Smooth muscle cell (in vitro differentiated cells): ENCODE data around the gene FZD8. TPM values are rescaled to one million over a fixed set of nuclear protein-coding genes. Genes with fewer than 3 reads are reported as not detected.

Experiments
- DNase-seq: peaks from one replicate; lab custom pipeline; 2025; ENCODE audit not compliant: unreplicated experiment; lab: John Stamatoyannopoulos, UW
- H2AFZ ChIP-seq: fragments of 200-600 bp; sonication (generic); 2 replicates; pipeline ENCODE4 v1.6.0; 2016; ENCODE audit warnings: antibody characterized with exemption, low read depth, mild to moderate bottlenecking
- H3F3A ChIP-seq: fragments of 200-600 bp; sonication (generic); 2 replicates; pipeline ENCODE4 v1.6.0; 2017; ENCODE audit warnings: antibody characterized with exemption, low read depth
- H3K27ac ChIP-seq: fragments of 200-600 bp; sonication (generic); 2 replicates; pipeline ENCODE4 v1.5.1; 2016; ENCODE audit warnings: low read depth, mild to moderate bottlenecking
- H3K27me3 ChIP-seq: fragments of 200-600 bp; sonication (generic); 2 replicates; pipeline ENCODE4 v1.6.1; 2016; ENCODE audit warnings: low read depth, mild to moderate bottlenecking
- H3K36me3 ChIP-seq: fragments of 200-600 bp; sonication (generic); 2 replicates; pipeline ENCODE4 v1.5.1; 2016; ENCODE audit warnings: low read depth
- H3K4me1 ChIP-seq: fragments of 200-600 bp; sonication (generic); 2 replicates; pipeline ENCODE4 v1.5.1; 2016; ENCODE audit warnings: low read depth
- H3K4me2 ChIP-seq: fragments of 200-600 bp; sonication (generic); 2 replicates; pipeline ENCODE4 v1.6.0; 2016; ENCODE audit warnings: mild to moderate bottlenecking
- H3K4me3 ChIP-seq: fragments of 200-600 bp; sonication (generic); 2 replicates; pipeline ENCODE4 v1.5.1; 2016; ENCODE audit warnings: mild to moderate bottlenecking
- H3K79me2 ChIP-seq: fragments of 200-600 bp; sonication (generic); 2 replicates; pipeline ENCODE4 v1.6.0; 2016; ENCODE audit warnings: low read depth, mild to moderate bottlenecking
- H3K9ac ChIP-seq: fragments of 200-600 bp; sonication (generic); 2 replicates; pipeline ENCODE4 v1.6.0; 2016; ENCODE audit warnings: low read depth
- H3K9me3 ChIP-seq: fragments of 200-600 bp; sonication (generic); replicated peaks from 2 replicates; pipeline ENCODE4 v1.5.1; 2016; ENCODE audit warnings: low read depth
- H4K20me1 ChIP-seq: fragments of 200-600 bp; sonication (generic); 2 replicates; pipeline ENCODE4 v1.6.0; 2016; ENCODE audit warnings: low read depth
- CTCF ChIP-seq: fragments of 200-600 bp; sonication (generic); IDR thresholded peaks from 2 replicates; pipeline ENCODE4 v1.5.1; 2017; ENCODE audit warnings: borderline replicate concordance, mild to moderate bottlenecking, antibody characterized with exemption; ENCODE audit not compliant: insufficient read depth, poor library complexity, severe bottlenecking
- WGBS: methylation state at CpG from one replicate; pipeline ENCODE4 v1.1.7; 2016; ENCODE audit warnings: low lambda C conversion rate; 5-methylcytosine and 5-hydroxymethylcytosine counted together
- polyA plus RNA-seq: library from polyadenylated mRNA; unstranded; fragments of >200 nt; fragmentation: Nextera tagmentation; extraction: Ambion mirVana; gene quantifications from 2 replicates; pipeline ENCODE4 v1.2.1, GENCODE V29; 2016
- total RNA-seq: library from RNA; depleted of rRNA; stranded (reverse); fragments of >200 nt; gene quantifications from 2 replicates; pipeline ENCODE4 v1.2.3, GENCODE V29; 2014

Gene FZD8
- total and polyA plus RNA-seq, 2 experiments from 2014 or later = 4.8 to 15.3 TPM

DNA sequence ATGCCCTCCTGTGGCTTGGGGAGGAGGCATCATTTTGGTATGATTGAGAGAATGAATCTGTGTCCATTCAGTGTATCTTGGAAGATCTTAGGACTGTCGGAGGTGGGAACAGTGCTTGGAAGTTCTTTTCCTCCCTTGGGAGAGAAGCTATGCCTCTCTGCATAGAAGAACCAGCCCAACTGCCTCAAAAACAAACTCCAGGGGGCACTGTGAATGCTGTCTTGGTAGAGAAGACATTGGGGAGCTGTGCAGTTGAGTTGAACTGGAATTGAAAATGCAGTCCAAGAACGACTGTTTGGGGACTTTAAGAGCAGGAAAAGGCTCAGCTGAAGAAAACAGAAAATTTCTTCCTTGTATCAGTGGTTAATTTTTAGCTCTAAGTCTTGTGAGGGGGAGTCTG, 41.9 kb downstream of the FZD8 start:
- Histone ChIP-seq H3K79me2 (no peaks in the 10 kb centered on the region), H3K4me3 (no peak overlapping the region), H3F3A (no peaks in the 10 kb centered on the region), H3K27me3 (no peaks in the 10 kb centered on the region), H3K36me3 (no peaks in the 10 kb centered on the region), H4K20me1 (no peaks in the 10 kb centered on the region), H3K4me2 (no peak overlapping the region), H3K4me1 (no peaks in the 10 kb centered on the region), H3K27ac (no peak overlapping the region), H3K9me3 (no peaks in the 10 kb centered on the region), H2AFZ (no peak overlapping the region), H3K9ac (no peak overlapping the region)
- WGBS = 86% methylated on average over 2 of the region's 2 CpGs
- no peak for TF ChIP-seq CTCF
- DNase-seq = no peak

GRCh38 chr10:35598379-35598778, 43.7 kb downstream of the FZD8 start:
- no peaks in the 10 kb centered on the region for H3K36me3 ChIP-seq
- WGBS = 61% methylated on average over 6 of the region's 6 CpGs
- no peaks in the 10 kb centered on the region for H3K9me3 ChIP-seq
- H3K27me3 ChIP-seq = no peaks in the 10 kb centered on the region
- H3K4me3 ChIP-seq = no peak overlapping the region
- H3K9ac ChIP-seq = no peak overlapping the region
- H3K4me1 ChIP-seq = no peaks in the 10 kb centered on the region
- H3K27ac ChIP-seq = no peak overlapping the region
- H2AFZ ChIP-seq = no peak overlapping the region
- no peak for DNase-seq
- peak; percentile 40 for TF ChIP-seq CTCF
- H4K20me1 ChIP-seq = no peaks in the 10 kb centered on the region
- no peaks in the 10 kb centered on the region for H3F3A ChIP-seq
- H3K4me2 ChIP-seq = no peak overlapping the region
- H3K79me2 ChIP-seq = no peaks in the 10 kb centered on the region

DNA sequence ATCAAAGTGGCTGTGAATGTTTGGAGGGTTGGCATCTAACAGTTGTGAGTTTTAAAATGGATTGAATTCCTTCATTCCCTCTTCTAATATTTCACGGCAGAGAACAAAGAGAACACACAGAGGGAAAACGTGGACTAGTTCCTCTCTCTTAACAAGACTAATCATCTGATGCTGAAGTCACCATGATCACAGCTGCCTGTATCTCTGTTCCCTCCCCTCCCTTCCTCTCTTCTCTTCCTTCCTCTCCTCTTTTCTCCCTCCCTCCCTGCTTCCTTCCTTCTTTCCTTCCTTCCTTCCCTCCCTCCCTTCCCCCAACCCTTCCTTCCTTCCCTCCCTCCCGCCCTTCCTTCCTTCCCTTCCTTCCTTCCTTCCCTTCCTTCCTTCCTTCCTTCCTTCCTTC, 47.0 kb downstream of the FZD8 start:
- no peak overlapping the region for H3K4me3 ChIP-seq
- no peak for DNase-seq
- TF ChIP-seq CTCF = no peak
- no peaks in the 10 kb centered on the region for H3F3A ChIP-seq
- no peaks in the 10 kb centered on the region for H3K4me1 ChIP-seq
- no peak overlapping the region for H3K27ac ChIP-seq
- H3K9me3 ChIP-seq = no peaks in the 10 kb centered on the region
- no peak overlapping the region for H3K9ac ChIP-seq
- no peak overlapping the region for H3K4me2 ChIP-seq
- 37% methylated on average over 3 of the region's 3 CpGs for WGBS
- H3K27me3 ChIP-seq = no peaks in the 10 kb centered on the region
- H4K20me1 ChIP-seq = no peaks in the 10 kb centered on the region
- H3K36me3 ChIP-seq = no peaks in the 10 kb centered on the region
- H2AFZ ChIP-seq = no peak overlapping the region
- no peaks in the 10 kb centered on the region for H3K79me2 ChIP-seq
